Measurements from ENCODE around the gene TMCO4.

The TMCO4 gene

DNA sequence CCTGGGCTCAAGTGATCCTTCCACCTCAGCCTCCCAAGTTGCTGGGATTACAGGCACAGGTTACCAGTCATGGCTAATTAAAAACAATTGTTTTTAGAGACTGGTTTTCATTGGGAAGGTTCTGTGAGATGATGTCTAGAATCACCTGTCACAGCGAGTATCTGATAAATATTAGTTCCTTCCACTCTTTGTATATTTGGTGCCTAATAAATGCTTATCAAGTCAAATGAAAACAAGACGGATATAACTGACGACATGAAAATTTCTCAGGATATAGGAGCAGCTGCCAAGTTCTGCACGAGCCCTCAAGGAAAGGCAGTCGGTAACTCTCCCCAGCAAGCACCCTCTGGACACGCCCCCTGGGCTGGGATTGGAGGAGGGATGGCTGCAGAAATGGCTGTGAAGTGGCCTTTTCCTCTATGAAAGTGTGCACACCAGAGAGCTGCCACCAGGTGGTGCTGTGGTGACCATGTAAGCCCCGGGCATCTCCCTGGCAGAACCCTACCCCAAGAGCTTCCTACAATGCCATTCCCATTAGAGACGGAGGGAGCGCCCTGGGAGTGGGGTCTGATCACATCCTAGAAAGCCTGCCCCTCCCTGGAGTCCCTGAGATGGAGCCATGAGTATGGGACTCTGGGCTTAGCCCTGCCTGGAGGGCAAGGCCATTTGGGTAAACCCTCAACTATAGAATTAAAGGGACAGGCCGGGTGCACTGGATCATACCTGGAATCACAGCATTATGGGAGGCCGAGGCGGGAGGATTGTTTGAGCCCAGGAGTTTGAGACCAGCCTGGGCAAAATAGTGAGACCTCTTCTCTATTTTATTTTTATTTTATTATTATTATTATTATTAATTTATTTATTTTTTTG, 84.1 kb downstream of the TMCO4 start:
- DNase-seq (ENCODE audit: low read depth in 2 of 2), result peak; percentile 32 to 67

DNA sequence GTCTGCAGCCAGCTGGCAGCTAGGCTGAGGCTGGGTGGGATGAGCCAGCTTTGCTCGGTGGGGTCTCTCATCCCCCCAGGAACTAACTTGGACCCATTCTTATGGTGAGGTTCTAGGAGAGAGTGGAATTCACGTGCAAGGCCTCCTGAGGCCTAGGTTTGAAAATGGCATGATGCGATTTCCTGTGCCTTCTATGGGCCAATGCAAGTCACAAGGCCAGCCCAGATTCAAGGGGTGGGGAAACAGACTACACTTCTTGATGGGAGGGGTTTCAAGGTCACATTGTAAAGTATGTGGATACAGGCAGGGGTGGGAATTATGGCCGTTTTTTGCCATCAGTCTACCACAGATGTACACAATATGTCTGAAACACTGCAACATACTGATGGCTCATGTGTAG, 86.8 kb downstream of the TMCO4 start:
- DNase-seq (ENCODE audit: low read depth in 2 of 2), result no peak

DNA sequence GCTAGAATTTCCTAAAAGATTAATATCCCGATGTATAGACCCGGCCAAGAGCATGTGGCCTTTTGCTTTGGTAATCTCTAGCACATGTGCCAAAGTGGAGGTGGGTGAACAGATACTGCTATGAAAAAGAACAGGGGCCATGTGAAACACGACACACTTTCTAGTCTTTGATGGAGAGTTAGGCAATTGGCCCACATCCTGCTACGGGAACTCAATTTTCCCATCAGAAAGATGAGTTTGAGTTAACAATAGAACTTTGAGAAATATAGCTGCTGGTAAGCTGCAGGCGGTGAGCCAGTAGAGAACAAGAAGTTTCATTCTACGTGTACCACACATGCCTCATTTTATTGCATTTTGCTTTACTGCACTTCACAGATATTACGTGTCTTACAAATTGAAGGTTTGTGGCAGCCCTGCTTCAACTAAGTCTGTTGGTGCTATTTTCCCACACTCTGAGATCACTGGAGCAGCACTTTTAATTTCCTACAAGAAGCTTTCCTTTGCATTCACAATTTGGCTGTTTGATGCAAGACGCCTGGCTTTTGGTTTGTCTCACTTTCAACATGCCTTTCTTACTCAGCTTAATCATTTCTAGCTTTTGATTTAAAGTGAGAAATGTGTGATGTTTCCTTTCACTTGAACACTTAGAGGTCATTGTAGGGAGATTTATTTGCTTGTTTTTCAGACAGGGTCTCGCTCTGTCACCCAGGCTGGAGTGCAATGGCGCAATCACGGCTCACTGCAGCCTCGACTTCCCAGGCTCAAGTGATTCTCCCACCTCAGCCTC, 88.7 kb downstream of the TMCO4 start:
- no peak for DNase-seq (ENCODE audit: low read depth in 2 of 2)

DNA sequence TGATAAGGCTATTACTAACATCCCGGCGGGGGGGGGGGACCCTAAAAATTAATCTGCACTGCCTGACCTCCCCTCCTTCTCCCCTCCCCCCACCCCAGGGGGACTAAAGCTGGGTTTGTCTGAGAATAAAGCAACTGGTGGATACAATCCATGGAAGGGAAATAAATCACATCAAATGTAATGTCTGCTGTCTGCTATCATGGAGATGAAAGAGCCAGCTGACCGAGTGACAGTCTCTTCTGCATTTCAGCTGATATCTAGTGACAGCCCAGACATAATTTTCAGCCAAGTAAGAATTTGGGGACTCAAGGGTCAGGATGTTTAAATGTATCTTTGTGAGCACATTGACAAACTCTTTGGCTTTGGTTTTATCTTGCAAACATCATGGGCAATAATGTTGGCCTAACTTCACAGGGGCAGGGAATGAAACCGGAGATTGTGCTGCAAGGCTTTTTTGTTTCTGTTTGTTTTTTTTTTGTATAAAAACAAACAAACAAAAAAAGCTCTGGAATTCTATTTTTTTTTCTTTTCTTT, 90.4 kb downstream of the TMCO4 start:
- no peak for DNase-seq (ENCODE audit: low read depth in 2 of 2)

DNA sequence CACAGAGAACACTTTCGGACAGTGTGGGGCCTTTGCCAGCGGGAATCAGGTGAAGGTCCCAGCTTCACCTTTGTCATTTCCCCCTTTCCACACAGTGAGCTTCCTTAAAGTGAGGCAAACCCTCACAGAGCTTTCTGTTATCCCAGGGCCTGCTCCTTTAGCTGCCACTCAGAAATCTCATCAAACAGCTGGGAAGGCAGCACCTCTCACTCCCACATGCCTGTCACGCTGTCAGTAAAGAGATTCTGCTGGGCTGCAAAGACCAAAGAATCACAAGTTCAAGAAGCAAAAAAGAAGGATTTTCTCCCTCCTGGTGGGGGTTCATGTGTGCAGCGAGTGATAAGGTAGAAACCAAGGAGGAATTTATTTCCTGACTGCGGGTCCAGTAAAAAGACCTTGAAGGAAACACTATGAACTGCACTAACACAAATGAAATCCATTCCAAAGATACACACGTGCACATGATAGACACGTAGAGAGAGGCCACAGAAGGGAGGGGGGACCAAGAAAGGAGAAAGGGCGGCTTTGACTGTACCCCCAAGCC, 91.1 kb downstream of the TMCO4 start:
- no peak for DNase-seq (ENCODE audit: low read depth in 2 of 2)

DNA sequence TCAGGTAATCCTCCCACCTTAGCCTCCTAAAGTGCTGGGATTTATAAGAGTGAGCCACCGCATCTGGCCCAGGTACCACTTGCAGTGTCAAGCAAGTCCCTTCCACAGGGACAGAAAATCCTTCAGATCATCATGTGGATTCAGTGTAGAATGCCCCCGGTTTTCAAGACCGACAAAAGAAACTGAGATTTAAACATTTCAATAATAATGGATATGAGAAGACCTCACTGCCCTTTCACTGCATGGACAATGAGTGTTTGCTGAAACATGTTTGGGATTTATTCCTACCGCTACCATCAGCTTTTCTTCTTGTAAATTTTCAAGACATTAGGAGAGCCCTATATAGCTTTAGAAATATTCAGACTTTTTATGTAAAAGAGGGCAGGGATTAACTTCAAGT, 93.6 kb downstream of the TMCO4 start:
- DNase-seq (ENCODE audit: low read depth in 2 of 2), result no peak

DNA sequence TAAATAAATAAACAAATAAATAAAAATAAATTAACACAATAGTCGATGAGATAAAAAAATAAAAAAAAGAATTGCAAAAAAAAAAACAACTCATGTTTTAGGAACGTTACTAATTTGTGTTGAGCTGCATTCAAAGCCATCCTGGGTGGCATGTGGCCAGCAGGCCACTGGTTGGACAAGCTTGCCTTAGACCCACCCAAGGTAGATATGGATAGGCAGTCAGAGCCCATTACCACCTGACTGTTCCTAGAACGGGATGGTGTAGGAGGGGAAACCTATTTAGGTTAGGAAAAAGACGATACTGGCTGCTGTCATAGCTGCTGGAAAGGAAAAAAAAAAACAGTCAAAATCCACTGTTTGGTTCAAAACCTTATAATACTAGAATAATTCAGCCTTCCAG, 94.3 kb downstream of the TMCO4 start:
- DNase-seq (ENCODE audit: low read depth in 2 of 2), result no peak

DNA sequence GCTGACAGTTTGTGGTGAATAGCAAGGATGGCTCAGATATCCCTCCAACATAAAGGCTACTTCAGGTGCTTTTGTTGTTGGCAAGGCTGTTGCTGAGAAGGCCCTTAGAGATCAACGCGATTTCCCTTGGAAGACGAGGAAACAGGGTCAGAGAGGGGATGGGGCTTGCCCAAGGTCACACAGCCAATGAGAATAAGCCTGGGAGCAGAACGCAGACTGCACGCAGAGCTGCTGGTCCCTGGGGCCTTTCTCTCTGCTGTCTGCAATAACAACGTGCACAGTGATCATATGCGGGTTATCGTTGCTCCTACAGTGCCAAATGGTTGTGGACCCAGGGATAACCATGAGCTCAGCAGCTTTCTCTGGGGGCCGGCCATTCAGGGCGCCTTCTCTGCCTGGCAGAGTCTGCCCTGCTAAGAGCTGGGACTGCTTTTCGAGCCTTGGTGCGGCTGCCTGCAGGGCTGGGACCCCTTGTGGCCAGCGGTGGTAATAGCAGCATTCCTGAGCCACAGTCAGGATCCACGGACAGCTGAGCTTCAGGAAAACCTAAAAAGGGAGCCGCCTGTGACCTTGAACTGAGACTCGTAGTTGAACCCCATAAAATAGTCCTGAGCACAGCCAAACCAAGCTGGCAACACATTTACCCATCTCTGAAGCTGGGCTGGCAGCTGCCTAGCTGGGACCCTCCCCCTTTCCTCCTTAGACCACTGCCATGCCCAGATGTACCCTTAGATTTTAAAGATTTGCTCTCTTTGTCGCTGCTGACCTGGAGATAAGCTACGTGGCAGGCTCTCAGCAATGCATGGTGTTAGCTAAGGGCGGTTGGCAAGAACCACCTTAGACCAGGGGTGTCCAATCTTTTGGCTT, 95.2 kb downstream of the TMCO4 start:
- peak; percentile 27 to 30 for DNase-seq (ENCODE audit: low read depth in 2 of 2)

DNA sequence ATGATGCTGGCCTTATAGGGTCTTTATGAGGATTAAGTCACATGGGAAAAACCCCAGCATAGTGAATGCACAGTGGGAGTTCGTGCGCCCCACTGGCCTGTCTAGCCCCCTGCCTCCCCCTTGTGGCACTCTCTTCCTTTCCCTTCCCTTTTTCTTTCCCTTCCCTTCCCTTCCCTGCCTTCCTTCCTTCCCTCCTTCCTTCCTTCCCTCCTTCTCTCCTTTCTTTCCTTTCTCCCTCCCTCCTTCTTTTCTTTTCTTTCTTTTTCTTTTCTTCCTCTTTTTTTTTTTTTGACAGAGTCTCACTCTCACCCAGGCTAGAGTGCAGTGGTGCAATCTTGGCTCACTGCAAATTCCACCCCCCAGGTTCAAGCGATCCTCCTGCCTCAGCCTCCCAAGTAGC, 96.4 kb downstream of the TMCO4 start:
- no peak for DNase-seq (ENCODE audit: low read depth in 2 of 2)

DNA sequence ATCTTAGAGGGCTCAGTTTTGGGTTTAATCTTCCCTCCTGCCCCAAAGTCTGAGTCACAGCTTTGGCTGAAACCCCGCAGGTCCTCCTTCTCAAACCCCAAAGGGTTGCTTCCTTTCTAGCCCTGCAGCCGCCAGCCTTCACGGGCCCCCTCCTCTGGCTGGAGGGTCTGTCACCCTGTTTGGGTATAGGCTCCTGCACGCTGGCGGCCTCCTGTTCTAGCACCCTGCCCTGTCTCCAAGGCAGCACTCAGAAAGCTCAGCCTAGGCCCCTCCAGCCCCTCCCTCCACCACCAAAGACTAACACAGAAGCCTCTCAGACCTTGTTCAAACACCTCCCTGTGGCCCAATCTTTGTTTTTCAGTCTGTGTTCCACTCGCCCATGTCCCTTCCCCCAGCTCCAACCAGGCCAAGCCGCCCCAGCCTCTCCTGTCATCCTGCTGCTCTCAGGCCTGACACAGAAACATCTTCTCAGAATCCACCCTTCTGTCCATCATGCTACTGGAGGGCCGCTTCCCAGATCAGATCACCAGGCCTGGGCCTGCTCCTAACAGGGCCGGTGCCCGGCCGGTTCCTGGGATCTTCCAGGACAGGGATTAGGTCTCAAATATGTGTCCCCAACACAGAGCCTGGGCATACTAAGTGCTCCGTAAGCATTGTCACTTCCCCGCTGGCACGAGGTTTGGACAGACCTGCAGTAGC, 99.5 kb downstream of the TMCO4 start:
- no peak for DNase-seq (ENCODE audit: low read depth in 2 of 2)

DNA sequence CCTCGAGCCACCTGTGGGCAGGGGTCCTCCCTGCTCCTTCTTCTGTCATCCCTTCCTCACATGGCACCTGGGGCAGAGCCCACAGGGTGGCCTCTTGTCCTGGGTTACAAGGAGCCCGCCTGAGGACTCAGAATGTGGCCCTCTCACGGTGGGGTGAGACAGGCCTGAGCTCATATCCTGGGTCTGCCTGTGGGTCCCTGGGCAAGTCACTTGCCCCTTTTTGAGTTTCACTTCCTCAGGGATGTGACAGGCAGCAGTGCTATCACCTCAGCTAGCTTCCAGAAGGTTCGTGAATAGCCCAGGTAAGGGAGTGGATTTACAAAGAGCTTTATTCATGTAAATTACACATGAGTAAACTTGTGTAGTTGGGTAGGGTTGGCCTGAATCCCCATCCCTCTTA, 101.5 kb downstream of the TMCO4 start:
- DNase-seq (ENCODE audit: low read depth in 2 of 2), result no peak

DNA sequence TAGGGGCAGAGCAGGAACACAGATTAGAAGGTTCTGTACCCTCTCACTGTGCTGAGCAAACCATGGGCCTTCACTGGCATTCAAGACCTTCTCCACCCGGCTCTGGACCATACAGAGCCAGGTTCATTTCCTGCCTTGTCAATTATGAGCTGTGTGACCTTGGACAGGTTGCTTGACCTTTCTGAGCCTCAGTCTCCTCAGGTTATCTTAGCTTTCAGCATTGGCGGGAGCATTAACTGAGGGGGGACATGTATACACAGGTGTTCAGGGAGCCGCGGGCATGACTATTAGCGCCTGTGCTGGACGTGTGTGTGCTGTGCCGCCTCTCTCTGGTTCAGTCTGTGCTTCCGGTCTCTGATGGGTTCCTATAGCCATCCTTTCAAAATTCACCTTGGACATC, 102.9 kb downstream of the TMCO4 start:
- no peak for DNase-seq (ENCODE audit: low read depth in 2 of 2)

DNA sequence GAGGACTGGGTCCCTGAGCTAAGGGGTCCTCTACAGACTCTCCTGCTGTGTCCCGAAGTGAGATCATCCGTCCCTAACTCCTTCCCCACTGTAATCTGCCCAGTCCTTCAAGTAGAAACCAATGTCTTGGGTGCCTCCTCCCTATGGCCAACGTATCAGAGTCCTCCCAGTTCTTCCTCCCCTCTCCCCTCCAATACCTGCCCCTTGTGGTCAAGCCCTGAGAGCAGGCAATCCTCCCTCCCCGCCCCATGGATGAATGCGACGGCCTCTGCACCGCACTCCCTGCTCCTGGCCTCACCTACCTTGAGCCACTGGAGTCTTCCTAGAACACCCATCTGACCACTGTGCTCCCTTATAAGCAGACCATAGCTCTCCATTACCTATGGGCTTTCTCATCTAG, 103.9 kb downstream of the TMCO4 start:
- no peak for DNase-seq (ENCODE audit: low read depth in 2 of 2)

DNA sequence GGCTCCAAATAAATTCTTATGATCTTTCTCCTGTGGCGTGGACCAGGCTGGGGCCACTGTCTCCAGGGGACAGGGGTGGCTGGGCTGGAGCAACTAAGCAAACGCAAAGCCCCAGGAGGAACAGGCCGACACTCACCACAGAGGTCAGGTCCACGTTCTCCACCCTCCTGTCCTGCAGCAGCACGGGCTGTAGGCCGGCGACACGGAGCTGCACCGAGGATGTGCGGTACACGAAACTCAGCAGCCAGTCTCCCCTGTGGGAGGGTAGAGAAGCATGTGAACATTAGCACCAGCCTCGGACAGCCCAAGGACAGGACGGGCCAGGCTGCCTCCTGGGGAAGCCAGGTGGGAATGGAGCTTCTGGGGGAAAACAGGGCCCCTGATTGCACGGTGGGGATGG, 105.4 kb downstream of the TMCO4 start:
- DNase-seq (ENCODE audit: low read depth in 2 of 2), result no peak

DNA sequence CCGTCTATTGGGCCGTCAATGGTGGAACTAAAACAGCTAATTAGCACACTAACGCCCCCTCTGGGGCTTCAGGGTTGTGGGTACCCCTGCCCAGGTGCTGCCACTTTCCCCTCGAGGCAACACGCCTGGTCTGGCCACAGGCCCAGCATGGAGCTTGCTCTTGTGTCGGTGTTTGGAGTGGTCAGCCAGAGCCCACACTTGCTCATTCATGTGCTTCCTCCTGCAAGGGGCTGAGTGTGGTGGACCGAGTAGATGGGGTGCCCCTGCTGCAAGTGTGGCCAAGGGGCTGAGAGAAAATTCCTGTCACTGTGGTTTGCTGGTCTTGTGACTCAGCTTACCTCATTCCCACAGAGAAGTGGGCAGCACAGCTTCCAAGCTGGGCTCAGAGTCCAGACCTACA, 109.4 kb downstream of the TMCO4 start:
- DNase-seq (ENCODE audit: low read depth in 2 of 2), result no peak

DNA sequence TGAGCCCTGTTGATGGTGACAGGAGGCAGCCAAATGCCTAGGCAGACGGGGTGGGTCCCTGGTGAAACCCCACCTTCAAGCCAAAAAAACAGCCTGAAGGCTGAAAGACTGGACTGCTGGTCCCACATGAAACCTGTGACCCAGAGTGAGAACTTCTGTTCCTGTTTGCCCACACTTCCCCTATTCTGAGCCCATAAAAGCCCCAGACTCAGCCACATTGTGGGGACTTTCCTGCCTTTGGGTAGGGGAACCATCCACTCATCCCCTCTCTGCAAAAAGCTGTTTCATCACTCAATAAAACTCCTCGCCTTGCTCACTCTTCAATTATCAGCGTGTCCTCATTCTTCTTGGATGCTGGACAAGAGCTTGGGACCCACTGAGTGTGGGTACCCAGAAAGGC, 109.9 kb downstream of the TMCO4 start:
- DNase-seq (ENCODE audit: low read depth in 2 of 2), result no peak

DNA sequence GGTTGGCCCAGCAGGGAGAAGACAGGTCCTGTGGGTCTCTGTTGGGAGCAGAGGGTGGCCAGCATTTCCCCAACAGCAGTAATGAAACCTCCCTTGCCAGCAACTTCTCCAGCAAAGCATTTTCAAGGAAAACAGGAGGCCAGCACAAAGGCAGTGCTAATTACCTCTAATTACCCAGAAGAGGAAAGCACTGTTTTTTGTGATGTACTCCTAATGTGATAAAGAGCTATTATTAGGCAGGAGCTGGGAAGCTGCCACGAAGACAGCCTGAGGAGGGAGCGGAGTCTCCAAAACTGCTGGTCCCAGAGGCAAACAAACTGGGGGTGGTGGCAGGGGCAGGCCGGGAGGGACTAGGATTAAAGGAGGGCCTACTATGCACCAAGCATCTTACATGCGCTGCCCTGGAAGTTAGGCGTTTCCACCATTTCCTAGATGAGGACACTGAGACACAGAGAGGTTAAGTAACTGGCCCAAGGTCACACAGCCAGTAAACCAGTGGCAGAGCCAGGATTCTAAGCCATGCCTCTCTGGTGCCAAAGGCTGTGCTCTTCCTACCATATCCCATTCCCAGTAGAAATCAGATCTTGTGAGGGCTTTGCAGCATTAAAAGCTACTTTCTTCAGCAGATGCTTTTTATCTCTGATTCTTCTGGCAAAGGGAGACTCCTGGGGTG, 110.5 kb downstream of the TMCO4 start:
- no peak for DNase-seq (ENCODE audit: low read depth in 2 of 2)

DNA sequence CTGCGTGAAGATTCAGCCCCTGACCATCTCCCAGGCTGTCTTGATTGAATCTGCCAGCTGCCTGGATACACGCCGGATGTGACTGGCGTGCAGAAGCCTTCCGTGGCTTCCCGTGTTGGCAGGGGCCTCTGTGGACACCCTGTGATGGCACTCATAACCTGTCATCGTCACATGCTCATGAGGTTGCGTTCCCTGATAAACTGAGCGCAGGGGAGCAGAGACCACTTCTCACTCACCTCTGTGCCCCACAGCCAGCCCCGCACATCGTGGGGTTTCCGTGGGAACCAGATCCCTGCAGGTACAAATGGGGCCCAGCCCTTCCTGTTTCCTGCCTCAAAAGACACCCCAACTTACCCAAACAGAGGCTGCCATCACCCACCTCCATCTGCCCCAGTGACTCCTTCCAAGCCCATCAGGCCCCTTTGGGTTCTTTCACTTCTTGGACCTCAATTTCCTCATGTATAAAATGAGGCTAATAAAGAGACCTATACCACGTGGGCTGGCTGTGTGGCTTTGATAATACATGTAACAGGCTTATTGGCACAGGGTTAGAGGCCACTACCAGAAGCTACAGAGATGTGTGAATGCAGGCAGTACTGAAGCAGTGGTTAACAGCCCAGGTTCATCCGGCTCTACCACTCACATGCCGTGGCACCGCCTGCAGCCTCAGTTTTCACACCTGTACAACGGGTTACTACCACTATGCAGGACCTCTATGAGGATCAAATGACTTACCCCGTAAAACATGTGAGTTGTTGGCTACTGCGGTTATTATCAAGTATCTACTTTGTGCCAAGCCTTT, 111.5 kb downstream of the TMCO4 start:
- DNase-seq (ENCODE audit: low read depth in 2 of 2), result no peak

DNA sequence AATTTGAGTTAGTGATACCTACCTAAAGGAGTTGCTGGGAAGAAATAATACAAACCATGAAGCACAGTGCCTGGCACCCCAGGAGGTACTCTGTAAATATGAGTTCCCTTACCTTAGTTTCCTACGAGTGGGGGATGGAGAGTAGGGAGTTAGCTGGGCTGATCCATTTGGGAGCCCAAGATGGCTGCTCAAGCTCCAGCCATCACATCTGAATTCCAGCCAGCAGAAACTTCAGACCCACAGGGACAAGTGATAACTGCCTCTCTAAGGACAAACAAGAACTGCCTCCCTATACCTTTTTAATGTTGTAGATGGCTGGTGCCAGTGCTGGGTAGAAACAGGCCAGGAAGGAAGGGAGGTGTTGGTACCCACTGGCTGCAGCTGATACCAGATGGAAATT, 112.3 kb downstream of the TMCO4 start:
- DNase-seq (ENCODE audit: low read depth in 2 of 2), result no peak

DNA sequence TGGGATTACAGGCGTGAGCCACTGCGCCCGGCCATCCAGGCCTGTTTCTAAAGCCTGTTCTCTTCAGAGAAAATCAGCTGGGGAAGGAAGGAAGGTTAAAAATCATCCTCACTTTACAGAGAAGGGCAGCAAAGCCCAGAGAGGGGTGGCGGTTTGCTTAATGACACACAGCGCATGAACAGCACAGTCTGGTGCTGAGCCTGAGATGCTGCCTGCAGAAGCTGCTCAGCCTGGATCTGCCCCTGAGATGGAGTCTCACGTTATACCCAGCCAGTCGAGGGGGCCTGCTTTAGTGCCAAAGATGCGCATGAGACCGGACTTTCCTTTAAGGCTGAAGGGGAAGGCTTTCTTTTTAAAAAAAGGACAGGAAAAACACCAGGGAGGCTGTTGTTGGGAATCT, 113.7 kb downstream of the TMCO4 start:
- DNase-seq (ENCODE audit: low read depth in 2 of 2), result no peak
